GM15510 (cell line): Measurements from ENCODE around the gene RAPSN.
A peak's percentile ranks its signal among the peaks of the same experiment; 100 is the strongest.

Source experiments
- POLR2A ChIP-seq: IDR thresholded peaks from 3 replicates; pipeline ENCODE4 v1.6.1; 2011; ENCODE audit warnings: borderline replicate concordance; ENCODE audit not compliant: insufficient read length; ENCODE audit errors: extremely low read depth

RAPSN gene

DNA sequence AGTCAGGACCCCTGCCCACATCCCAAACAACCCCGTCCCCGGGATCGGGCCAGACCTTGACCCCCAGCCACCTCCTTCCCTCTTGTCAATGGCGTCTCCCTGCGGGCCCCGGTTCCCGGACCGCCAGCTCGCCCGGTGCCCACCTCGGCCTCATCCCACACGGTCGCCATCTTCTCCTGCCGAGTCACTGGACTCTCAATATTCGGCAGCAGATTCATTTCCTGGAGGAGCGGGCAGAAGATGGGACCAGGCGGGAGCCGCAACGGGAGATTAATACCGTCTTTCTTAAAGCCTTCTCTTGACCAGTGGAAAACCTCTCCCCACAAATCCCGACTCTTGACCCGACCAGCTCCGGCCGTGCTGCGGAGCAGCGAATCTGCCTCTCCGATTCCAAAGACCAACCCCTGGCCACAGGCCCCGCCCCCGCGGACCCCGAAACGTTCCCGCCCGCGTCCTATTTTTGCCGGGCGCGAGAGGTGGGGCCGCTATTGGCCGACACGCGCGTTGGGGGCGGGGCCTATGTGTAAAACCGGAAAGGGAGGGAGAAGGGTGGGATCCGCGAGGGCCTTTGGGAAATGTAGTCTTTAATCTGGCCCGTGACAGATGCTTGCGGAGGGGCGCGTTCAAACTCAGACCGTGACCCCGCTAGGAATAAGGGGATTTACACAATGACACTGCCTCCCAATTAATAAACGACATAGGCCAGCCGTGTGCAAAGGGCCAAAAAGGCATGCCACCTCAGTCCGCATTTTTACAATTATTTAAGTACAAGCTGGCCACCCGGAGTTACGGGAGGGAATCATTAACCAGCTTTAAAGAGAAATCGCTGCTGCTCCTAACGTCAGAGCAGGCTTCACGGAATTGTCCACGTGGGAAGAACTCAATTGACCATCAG lies 22.6 kb downstream of the RAPSN start, which contains the start of gene PSMC3:
Gene PSMC3 (minus strand): TSS at position 378 of the 895 bp plus-strand sequence. CDS start 160 bp downstream, at position 218.
- TF ChIP-seq POLR2A, result peak; percentile 77

GRCh38 chr11:47425611-47426010 lies 23.3 kb downstream of the RAPSN start:
- no peak for TF ChIP-seq POLR2A

- TF ChIP-seq POLR2A, result no peak
These were observed 30.3 kb downstream of the RAPSN start for GRCh38 chr11:47418454-47419259.

- TF ChIP-seq POLR2A, result no peak
These were observed 31.2 kb downstream of the RAPSN start for GRCh38 chr11:47417712-47418111.

DNA sequence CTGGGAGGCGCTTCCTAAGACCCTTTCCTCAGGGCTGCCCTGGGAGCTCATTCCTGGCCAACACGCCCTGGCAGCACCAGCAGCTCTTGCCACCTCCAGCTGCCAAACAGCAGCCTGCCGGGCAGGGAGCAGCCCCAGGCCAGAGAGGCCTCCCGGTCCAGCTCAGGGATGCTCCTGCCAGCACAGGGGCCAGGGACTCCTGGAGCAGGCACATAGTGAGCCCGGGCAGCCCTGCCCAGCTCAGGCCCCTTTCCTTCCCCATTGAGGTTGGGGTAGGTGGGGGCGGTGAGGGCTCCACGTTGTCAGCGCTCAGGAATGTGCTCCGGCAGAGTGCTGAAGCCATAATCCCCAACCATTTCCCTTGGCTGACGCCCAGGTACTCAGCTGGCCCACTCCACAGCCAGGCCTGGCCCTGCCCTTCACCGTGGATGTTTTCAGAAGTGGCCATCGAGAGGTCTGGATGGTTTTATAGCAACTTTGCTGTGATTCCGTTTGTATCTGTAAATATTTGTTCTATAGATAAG lies 32.9 kb downstream of the RAPSN start:
- TF ChIP-seq POLR2A, result no peak

GRCh38 chr11:47415091-47415854 lies 33.7 kb downstream of the RAPSN start:
- no peak for TF ChIP-seq POLR2A

GRCh38 chr11:47414685-47415070 lies 34.3 kb downstream of the RAPSN start:
- peak; percentile 3 for TF ChIP-seq POLR2A

- TF ChIP-seq POLR2A, result no peak
These were observed 34.8 kb downstream of the RAPSN start for GRCh38 chr11:47413908-47414684.

DNA sequence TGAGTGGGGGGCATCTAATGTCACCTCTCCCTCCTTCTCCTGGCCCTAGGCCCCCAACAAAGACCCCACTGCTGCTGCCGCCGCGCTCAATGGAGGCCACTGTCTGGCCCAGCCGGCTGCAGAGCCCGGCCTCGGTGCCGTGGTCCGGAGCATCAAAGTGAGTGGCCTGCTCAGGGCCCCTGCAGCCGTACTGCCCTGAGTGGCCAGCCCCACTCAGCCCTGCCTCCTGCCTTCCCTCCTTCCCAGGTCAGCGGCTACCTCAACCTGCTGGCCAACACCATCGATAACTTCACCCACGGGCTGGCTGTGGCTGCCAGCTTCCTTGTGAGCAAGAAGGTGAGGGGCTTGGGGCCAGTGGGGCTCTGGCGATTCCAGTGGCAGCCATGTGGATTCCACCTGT lies 35.6 kb downstream of the RAPSN start:
- TF ChIP-seq POLR2A, result no peak

- no peak for TF ChIP-seq POLR2A
These were observed 36.8 kb downstream of the RAPSN start for GRCh38 chr11:47411884-47412746.

GRCh38 chr11:47410370-47411264 lies 38.3 kb downstream of the RAPSN start:
- TF ChIP-seq POLR2A, result no peak
